Measurements from ENCODE around the gene KRT3.

The KRT3 gene

DNA sequence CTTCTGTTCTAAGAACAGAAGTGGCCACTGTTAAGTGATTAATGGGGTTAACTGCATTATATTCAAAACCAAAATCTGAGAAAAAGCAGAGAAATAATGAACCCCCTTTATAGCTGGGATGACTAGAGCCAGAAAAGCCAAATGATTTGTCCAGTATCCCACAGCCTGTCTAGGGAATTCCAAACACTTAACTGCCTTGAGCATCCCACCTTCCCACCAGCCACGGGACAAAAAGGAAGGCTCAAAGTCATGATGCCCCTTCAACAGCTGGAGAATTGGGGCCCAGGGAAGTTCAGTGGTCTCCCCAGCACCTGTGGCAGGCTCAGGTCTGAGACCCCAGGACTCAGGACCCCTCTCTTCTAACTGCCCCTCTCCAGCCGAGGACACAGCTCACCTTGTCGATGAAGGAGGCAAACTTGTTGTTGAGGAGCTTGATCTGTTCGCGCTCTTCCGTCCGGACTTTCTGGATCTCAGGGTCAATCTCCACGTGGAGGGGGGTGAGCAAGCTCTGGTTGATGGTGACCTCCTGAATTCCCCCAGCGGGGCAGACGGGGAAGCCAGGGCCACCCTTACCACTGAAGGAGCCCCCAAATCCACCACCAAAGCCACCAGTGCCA is 17.4 kb upstream of the KRT3 start:
- no peak for DNase-seq

DNA sequence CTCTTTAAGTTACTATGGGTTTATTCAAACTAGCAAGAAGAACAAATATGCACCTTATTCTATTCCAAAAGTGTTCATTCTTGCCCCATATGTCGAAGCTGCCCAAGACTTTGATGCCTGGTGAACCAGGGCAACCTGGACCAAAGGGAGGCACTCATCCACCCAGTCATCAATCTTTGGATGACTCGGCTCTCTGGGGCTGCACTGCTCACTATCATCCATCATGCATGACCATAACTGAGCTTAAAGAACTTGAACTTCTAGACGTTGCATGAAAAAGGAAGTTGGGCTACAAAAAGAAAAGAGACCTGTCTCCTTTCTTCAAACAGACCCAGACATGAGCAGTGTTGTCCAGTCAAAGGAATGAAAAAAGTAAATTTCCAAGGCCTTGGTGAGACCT is 16.8 kb upstream of the KRT3 start:
- DNase-seq: no peak

DNA sequence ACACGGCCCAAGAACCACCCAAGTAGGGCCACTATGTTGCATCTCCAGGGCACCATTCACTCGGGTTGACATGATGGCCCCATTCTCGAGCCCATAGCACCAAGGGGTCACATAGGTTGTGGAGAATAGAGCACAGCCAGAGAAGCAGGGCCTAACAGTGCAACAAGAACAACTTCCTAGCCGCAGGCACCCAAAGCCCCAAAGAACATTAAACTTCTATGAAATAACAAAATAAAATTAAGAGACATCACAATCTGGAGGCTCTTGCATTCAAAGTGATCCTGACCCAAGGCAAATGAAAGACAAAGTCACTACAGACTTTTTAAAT is 16.1 kb upstream of the KRT3 start:
- DNase-seq: no peak

DNA sequence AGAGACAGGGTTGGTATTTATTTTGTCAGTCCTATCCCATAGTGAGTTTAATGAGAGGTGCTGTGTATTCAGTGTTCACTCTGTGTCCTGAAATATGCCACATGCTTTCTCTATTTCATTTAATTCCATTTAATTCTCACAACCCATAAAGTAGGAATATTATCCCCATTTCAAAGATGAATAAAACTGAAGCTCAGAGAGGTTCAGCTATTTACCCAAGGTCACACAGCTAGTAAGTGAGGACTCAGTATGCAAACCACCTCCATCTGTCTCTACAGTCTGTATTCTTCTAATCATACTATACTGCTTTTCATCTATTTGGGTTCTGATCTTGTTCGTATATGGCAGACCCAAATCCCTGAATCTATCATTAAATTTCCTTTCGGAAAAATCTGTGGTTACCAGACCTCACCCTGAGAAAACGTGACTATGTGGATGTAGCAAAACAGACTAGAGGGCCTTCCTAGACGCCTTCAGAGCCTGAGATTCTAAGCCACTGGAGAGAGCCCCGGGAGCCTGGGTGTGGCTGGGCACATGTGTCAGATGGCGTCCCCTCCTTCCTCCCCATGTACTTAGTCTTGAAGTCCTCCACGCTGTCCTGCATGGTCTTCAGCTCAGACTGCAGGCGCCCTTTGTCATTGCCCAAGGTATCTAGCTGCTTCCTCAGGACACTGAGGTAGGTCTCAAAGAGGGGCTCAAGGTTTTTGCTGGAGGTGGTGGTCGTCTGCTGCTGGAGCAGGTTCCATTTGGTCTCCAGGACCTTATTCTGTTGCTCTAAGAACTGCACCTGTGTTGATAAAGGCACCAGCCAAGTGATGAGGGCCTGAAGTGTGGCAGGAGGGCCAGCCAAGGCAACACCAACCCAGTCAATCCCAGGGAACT is 15.5 kb upstream of the KRT3 start:
- no peak for DNase-seq

DNA sequence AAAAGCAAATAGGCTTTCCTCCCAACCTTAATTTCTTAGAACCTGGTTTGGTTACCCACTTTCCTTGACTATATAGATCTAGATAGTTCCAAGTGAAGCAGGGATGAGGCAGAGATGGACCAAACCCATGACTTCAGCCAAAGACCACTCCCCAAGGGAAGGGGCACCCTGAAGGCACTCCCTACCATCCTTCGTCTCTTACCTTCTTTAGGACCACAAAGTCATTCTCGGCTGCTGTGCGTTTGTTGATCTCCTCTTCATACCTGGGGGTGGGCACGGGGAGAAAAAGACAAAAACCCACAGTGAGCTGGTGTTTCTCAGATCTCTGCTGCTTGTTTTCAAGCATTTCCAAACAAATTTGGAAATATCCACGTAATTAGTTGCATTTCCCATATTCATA is 14.6 kb upstream of the KRT3 start:
- no peak for DNase-seq

DNA sequence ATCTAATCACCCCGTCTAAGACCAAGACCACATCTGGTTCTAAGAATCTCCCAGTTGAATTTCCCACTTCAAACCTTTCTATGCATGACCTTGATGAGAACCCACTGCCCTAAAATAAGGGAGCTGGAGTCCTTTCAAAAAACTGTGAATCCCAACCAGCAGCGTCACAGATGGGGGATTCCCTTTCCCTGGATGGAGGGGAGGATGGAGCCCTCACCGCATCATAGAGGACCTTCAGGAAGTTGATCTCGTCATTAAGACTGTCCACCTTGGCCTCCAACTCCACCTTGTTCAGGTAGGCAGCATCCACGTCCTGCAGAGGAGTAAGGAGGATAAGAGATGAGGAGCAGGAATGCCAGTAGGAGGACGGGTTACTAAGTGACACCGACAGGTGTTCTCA is 13.2 kb upstream of the KRT3 start:
- no peak for DNase-seq

DNA sequence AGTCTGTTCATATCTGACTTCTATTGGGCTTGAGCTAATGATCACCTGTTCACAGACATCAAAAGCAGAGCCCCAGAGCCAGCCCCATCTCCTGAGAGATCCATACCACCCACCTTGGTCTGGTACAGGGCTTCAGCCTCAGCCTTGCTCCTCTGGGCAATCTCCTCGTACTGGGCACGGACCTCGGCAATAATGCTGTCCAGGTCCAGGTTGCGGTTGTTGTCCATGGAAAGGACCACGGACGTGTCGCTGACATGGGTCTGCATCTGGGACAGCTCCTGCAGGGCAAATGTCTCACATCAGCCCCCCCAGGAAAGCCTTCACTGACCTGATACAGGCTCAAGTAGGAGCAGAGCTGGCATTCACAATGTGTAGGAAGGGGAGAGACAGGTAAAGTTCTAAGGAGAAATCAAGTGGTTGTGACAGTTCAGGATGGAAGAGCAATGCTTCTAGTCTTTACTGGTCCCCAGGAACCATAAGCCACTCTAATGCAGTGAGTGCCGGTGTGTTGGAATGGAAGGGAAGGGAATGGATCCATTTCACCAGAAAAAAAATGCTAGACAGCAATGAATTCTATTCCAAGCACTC is 12.8 kb upstream of the KRT3 start:
- no peak for DNase-seq

DNA sequence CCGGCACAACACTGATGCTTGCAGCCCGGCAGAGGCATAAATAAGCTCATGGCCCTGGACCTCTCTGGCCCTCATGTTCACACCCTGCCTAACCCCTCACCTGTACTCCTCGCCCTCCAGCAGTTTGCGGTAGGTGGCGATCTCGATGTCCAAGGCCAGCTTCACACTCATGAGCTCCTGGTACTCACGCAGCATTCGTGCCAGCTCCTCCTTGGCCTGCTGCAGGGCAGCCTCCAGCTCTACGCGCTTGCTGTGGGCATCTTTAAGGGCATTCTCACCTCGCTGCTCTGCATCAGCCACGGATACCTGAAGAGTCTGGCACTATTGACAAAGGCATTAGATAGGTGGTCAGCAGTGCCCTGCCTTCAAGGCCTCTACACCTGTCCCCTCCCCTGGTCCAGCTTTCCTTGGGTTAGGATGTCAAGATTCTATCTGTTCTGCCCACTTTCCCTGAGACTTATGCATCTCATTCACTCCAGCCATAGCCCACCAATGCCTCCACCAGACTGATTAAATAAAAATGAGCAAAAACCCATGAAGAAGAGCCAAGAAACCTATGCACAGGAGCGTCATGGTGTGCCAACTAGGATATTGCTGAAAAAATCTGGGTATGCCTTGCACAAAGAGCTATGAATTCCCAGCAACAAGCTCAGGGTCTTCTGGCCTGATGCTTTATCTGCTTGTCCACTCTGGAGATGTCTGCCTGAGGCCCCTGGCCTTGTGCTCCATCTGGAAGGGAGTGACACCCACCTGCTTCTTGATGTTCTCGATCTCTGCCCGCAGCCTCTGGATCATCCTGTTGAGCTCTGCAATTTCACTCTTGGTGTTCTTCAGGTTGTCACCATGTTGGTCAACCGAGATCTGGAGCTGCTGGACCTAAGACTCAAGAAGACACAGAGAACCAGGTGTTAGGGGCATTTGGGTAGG is 11.9 kb upstream of the KRT3 start:
- DNase-seq: no peak

DNA sequence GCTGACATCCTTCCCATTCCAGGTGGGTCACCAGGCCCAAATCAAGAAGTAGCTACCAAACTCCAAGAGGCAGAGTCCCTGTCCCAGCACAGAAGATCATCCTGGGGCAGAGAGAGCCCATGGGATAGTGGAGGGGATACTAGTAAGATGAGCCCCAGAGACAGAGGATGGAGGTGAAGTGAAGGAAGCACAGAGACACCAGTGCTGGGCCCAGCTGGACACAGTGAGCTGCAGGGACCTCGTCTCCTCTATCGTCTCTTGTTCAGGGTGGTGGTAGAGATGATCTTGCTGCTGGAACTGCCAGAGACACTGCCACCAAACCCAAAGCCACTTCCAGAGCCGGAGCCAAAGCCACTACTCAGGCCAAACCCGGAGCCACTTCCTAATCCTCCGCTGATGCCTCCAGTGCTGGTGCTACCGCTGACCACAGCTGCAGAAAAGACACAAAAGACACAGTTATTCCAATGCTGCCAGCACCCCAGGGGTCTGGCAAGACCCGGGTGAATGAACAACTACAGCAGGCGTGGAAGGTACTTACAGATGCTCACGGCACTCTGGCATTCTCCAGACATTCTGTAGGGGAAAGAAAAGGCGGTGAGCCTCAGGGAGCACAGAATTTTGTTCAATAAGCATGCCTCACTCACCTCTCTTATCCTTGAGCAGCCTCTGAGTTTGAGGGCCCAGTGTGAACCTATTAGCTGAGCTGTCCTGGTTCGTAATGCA is 11.1 kb upstream of the KRT3 start:
- DNase-seq: no peak

DNA sequence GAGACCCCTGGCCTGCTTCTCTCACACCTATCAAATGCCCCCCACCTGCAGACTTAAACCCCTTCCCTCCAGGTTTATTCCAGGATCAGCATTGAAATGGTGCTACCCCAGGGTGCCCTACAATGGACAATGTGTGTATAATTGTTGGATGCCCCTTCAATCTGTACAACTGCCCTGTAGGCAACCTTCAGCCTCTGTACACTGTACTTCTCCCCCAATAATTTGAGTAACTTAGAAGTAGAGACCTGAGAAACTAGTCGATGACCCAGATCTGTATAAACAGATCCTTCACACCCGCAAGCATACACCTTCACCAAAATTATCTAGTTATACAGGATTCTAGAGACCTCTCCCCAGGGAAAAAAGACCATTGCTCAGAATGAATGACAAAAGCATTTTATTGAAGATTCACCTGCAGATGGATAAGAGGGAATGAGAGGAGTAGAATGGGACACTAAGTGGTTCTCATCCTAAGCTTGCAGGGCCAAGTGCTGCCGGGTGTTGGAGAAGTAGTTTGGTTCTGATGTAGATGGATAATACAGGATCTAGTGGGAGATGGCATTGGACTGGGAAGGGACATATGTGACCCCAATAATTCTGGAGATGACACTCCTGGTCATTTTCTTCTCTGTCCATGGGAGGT is 10.4 kb upstream of the KRT3 start:
- no peak for DNase-seq

DNA sequence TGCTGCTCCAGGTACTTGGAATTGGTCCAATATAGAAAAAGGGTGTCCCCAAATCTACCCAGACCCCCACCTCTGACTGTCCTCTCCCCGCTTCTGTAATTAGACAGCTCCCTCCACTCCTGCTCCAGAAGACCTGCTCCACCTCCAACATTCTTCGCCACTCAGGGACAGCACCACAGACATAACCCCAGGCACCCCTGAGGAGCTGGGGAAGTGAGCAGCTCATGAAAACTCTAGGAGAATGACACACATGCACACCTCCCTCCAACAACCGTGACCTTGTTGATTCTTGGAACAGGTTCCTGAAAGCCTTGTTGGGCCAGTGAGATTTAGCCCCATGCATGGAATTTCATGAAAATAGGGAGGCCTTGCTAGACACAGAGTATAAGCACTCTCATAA is 9.8 kb upstream of the KRT3 start:
- DNase-seq: no peak

DNA sequence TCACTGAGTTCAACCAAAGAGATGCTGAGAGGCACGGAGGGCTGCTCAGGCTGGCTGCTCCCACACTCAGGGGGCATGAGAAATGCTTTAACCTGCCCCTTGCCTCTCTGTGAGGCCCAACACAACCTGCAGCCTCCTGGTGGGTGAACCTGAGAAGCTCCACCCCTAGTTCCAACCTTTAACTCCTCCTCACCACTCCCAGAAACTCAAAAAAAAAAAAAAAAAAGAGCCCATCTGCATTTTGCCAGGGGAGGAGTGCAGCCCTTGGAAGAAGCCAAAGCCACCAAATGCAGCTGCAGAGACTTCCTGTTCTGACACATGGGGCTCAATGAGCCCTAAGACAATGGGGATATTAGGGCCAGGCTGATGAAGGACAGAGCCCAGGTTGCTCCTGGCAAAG is 9.1 kb upstream of the KRT3 start:
- no peak for DNase-seq

DNA sequence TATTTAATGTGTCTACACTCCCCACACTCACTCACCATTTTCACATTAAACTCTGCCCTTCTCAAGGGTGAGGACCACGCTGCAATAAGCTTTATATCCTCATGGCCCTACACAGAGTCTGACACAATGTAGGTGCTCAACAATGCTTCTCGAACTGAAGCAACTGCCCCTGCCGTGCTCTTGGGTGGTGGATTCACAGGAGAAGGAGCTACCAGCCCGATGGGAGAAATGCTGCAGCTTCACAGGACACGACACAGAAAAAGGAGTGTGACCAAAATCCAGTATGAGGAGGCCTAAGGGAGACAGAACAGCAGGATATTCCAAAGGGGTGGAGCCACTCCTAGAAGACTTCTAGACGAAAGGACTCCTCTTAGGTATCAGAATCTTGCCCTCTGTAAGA is 6.5 kb upstream of the KRT3 start:
- no peak for DNase-seq

DNA sequence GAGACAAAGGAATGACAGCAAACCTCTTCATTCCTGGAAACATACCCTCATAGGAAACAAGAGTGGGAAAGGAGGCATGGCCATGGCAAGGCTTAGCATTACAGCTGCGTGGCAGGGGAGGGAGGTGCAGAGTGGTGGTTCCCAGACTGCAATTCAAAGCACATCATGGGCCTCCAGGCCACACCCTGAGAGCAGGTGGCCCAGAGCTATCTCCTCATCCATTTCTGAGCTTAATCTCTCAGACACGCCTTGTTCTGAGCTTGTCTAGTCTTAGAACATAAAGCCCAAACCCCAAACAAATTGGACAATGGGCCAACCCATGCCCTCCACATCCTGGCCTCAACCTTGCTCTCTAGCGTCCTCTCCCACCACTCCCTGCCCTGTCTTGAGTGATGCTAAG is 5.9 kb upstream of the KRT3 start:
- no peak for DNase-seq

DNA sequence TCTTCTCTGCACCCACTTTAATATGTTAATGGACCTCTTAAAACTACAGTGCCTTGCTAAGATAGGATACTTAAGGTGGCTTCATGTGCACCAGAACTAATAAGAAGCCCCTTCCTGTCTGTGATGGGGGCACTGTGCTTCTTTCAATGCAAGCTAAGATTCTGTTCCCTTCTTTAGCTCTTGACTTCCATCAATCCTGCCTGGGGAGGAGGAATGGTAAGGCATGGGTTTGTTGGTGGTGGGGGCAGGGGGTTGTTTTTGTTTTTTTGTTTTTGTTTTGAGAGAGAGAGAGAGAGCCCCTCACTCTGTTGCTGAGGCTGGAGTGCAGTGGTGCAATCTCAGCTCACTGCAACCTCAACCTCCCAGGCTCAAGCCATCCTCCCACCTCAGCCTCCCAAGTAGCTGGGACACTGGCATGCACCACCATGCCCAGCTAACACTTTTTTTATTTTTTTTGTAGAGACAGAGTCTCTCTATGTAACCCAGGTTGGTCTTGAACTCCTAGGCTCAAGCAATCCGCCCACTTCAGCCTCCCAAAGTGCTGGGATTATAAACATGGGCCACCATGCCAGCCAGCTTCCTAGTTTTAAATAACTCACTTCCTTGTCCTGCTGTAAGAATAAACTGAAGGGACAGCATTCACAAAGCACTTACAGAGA is 4.5 kb upstream of the KRT3 start:
- DNase-seq: no peak

DNA sequence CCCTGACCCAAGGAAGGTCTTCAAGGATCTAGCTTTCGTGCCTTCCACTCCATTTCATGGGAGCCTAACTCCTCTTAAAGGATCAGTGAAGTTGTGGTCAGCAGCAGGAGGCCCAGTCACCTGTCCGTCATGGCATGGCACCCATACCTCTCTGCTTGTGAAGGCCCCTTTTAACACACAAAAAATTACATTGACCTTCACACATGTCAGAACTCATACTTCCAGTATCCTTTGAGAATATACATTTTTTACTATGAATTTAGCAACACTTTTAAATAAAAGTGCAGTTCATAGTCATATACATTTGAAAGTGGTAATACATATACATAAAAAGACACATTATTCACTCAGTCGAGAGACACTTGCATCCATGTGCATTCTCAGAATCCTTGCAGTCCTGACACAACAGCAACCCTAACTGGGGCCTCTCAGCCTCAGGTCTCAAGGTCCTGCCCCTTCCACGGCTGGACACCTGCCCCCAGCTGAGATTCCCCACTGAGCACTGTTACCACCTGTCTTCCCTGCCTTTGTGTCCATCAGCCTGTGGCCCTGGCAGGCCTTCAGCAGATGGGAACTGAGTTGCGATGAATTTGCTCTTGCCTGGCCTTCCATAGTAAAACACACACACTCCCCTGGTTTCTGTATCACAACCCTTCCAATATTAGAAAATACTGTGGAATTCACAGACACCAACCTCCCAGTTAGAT is 3.7 kb upstream of the KRT3 start:
- DNase-seq: no peak

DNA sequence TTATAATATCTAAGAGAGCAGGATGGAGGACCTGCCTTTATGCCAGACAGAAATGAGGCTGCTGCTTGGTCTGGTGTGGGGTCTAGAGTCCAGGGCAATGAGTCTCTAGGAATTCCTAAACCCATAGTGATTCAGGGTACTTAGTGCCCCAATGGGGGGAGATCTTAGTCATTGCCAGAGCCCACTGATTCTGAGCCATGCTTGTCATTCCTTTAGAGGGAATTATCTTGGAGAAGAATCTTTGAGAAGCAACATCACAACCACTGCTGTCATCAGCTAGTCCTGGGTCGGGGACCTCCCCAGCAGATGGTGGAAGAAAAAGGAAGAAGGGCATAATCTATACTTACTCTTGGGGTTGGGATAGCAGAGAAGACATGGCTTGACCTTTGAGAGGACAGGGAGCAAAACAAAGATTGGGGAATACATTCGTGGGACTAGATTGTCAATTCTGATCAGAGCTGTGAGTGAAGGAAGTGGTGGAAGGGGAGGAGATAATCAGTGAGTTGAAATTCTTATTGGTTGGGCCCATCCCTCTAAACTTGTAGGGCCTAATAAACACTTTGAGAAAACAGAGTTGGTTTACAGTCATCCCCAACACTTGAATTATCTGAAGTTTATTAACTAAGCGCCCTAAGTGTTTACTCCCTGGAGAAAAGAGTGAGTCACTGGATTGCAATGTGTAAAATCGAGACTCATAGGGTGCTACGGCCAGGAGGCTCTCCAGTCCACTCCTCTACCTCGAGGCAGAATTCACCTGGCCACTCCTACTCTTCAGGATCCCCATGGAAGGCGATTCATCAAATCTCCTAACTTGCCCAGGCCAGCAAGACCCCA is 3.0 kb upstream of the KRT3 start:
- DNase-seq: no peak

DNA sequence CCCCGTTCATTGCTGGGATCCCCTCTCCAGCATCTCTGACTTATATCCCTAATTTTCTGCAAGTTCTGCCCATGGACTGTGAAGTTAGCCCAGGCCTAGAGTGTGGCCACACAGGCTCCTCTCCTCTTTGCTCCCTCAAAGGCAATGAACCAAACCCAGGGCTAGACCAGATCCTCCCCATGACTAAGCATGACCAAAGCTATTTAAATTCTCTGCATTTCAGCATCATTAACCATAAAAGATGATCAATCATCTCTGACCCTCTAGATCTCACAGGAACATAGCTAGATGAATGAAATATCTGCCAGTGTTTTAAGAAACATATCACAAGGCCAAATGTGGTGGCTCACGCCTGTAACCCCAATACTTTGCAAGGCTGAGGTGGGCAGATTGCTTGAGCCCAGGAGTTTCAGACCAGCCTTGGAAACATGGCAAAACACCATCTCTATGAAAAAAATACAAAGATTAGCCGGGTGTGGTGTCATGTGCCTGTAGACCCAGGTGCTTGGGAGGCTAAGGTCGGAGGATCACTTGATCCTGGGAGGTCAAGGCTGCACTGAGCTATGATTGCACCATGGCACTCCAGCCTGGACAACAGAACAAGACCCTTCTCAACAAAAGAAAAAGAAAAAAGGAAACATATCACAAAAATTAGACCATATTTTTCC is 2.2 kb upstream of the KRT3 start:
- no peak for DNase-seq

DNA sequence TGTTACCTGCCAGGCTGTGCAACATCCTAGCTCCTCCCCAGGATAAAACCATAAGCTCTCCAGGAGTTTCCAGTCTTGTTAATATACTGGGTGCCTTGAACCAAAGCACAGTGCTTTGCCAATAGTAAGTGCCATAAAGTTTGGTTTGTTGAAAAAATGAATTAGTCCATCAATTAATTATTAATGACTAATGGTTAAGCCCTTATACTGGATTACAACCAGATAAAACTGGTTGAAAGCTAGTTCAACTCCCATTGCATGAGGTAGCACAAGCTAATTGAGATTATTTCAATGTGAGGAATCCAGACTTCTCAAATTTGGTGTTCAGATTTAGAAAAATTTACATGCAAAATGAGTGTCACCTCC is 1.6 kb upstream of the KRT3 start:
- DNase-seq: no peak

Data from activated CD4-positive, alpha-beta T cell treated with anti-CD3 and anti-CD28 coated beads, Interleukin-2, amount 50 U/mL, for 1 hour (primary cell).